Right atrium auricular region (tissue), 2 donors: ENCODE results near the gene TTLL9. TPM values are rescaled to one million over a fixed set of nuclear protein-coding genes. Genes with fewer than 3 reads are reported as not detected.
"Not testable (repeated sequence)": the region's sequence is repeated elsewhere in the genome, so short reads cannot be mapped to it uniquely, and the experiment has no call there.

Experiments used
- DNase-seq: peaks from one replicate; pipeline ENCODE4 v3.0.0-alpha.2; 2019; ENCODE audit warnings: low spot score
- H3K27ac ChIP-seq, 2 donors: fragments of 200-600 bp; sonication (generic); 1 replicate in 1 of 2; 2 replicates in 1 of 2; pipeline ENCODE4 v1.5.1; 2016 to 2019
- H3K27me3 ChIP-seq, 2 donors: fragments of 200-600 bp; sonication (generic); one replicate each; pipeline versions ENCODE4 v1.5.1 to v1.6.0; 2017 to 2019
- H3K36me3 ChIP-seq: fragments of 200-600 bp; sonication (generic); one replicate; pipeline ENCODE4 v1.5.1; 2016
- H3K4me1 ChIP-seq, 2 donors: fragments of 200-600 bp; sonication (generic); one replicate each; pipeline versions ENCODE4 v1.5.1 to v1.6.0; 2017 to 2019
- H3K4me3 ChIP-seq, 2 donors: fragments of 200-600 bp; sonication (generic); 1 replicate in 1 of 2; 2 replicates in 1 of 2; pipeline ENCODE4 v1.5.1; 2017 to 2019; ENCODE audit warnings: mild to moderate bottlenecking in 1 of 2, moderate library complexity in 1 of 2
- H3K9me3 ChIP-seq, 2 donors: fragments of 200-600 bp; sonication (generic); one replicate each; pipeline ENCODE4 v1.5.1; 2019
- total RNA-seq, 2 donors: library from RNA; depleted of rRNA; stranded (reverse); fragments of >200 nt; gene quantifications; one replicate each; pipeline ENCODE4 v1.1.0, GENCODE V29; 2016
- TF ChIP-seq, protein P1 (sequence below), 2 donors: fragments of 200-600 bp; sonication (generic); IDR thresholded peaks; one replicate each; pipeline ENCODE4 v1.5.1; 2019; ENCODE audit warnings: antibody characterized with exemption in 2 of 2

TTLL9 gene
- total RNA-seq, 2 donors from 2014 or later, result not detected

DNA sequence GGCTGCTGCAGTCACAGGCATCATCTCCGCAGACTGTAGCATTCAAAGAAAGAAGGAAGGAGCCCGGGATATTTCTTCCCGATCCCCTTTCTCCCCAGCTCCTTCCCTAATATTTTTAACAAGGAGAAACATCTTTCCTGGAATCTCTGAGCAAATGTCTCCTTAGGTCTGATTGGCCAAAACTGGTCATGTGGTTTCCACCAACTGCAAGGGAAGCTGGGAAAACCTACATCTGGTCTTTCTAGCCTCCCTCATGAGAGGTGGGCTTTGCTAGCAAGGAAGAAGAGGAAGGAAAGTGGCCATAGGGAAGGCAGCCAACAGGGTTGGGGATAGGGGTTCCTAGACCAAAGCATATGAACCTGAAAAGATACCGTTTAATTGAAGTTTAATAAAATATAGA lies 46.3 kb downstream of the TTLL9 start:
- no peak for DNase-seq
- H3K4me3 ChIP-seq, result no peak overlapping the region
- TF ChIP-seq, protein P1, sequence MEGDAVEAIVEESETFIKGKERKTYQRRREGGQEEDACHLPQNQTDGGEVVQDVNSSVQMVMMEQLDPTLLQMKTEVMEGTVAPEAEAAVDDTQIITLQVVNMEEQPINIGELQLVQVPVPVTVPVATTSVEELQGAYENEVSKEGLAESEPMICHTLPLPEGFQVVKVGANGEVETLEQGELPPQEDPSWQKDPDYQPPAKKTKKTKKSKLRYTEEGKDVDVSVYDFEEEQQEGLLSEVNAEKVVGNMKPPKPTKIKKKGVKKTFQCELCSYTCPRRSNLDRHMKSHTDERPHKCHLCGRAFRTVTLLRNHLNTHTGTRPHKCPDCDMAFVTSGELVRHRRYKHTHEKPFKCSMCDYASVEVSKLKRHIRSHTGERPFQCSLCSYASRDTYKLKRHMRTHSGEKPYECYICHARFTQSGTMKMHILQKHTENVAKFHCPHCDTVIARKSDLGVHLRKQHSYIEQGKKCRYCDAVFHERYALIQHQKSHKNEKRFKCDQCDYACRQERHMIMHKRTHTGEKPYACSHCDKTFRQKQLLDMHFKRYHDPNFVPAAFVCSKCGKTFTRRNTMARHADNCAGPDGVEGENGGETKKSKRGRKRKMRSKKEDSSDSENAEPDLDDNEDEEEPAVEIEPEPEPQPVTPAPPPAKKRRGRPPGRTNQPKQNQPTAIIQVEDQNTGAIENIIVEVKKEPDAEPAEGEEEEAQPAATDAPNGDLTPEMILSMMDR (IDR thresholded peaks at IDR 0.05), result no peak

DNA sequence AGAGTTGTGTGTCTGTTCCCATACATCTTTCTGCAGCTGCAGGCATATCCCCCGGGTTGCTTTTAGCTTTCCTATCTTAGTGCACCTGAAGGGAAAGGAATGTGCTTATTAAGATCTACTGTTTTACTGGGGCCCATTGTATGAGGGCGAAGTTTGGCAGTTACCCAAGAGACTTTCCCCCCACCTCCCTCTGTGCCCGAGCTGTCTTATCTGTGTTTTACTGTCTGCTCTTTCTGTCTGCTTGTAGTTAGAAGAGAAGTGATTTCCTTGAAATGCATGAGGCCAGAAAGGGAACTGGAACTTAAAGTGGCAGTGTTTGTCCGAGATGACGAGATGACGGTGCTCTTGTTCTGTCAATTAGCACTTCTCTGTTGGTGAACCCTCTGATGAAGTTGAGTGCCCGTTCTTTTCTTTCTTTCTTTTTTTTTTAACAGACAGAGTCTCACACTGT lies 47.6 kb downstream of the TTLL9 start:
- not testable (repeated sequence) for DNase-seq, H3K4me3 ChIP-seq, H3K36me3 ChIP-seq, H3K9me3 ChIP-seq, H3K4me1 ChIP-seq, H3K27ac ChIP-seq, H3K27me3 ChIP-seq

More for the DNA sequence above, 46.3 kb downstream of the TTLL9 start:
- Histone ChIP-seq H3K9me3 (no peaks in the 10 kb centered on the region), H3K27me3 (no peaks in the 10 kb centered on the region), H3K27ac (no peak overlapping the region), H3K36me3 (no peaks in the 10 kb centered on the region), H3K4me1 (no peaks in the 10 kb centered on the region)

DNA sequence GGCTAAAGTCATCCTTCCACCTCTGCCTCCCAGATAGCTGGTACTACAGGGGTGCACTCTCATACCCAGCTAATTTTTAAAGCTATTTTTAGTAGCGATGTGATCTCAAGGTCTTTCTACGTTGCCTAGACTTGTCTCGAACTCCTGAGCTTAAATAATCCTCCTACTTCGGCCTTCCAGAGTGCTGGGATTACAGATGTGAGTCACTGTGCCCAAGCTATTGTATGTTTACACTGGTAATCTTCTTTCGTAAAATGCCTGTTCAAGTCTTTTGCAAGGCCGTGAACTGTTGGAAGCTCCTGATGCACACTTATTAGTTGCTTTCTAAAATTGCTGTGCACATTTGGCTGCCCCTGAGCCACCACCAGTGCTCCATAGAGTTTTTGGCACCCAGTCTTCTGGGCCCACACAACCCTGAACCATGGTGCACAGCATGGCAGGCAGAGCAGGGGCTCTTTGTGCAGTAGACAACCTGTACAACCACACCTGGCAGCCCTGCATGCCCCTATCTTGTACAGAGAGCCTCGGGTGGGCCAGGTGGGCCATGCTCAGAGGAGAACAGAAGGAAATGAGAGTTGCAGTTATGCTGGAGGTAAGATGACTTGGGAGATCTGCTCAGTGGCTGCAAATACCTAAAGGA lies 48.2 kb downstream of the TTLL9 start:
- TF ChIP-seq, protein P1 (IDR thresholded peaks at IDR 0.05), result no peak
- DNase-seq, result no peak
- Histone ChIP-seq H3K4me3 (no peak overlapping the region), H3K4me1 (no peaks in the 10 kb centered on the region), H3K27me3 (no peaks in the 10 kb centered on the region), H3K27ac (no peak overlapping the region), H3K9me3 (no peaks in the 10 kb centered on the region), H3K36me3 (no peaks in the 10 kb centered on the region)

DNA sequence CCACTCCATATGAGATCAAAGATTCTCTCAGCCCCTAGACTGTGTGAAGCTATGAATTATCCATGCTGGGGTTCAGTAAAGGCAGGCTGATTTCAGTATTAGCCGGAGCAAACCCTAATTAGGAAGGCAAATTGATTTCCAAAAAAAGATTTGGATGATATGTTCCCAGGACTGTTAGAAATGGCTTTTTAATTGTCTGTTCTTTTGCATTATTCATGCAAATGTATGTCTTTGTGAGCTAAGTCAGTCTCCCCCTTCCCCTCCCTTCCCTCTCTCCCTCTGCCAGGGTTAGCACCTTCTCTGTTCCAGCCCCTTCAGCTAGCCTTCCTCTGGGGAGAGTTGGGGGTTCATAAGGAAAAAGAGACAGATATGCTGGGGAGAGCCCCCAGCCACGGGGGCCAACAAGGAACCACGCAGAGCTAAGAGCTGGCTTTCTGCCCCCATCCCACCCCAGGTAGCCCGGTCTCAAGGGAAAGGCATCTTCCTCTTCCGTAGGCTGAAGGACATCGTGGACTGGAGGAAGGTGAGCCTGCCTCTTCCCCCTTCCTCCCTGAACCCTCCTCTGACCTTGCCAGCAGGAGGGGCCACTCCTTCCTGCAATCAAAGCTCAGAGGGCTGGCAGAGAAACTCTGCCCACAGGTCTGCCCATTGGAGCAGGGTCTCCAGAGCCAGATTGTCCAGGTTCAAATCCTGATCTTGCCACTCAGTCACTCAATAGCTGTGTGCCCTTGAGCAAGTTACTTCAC lies 49.1 kb downstream of the TTLL9 start:
- TF ChIP-seq, protein P1 (IDR thresholded peaks at IDR 0.05), result no peak
- no peaks in the 10 kb centered on the region for H3K27me3 ChIP-seq
- no peak for DNase-seq
- no peak overlapping the region for H3K27ac ChIP-seq
- no peaks in the 10 kb centered on the region for H3K4me1 ChIP-seq
- no peaks in the 10 kb centered on the region for H3K9me3 ChIP-seq
- no peak overlapping the region for H3K4me3 ChIP-seq
- no peaks in the 10 kb centered on the region for H3K36me3 ChIP-seq

DNA sequence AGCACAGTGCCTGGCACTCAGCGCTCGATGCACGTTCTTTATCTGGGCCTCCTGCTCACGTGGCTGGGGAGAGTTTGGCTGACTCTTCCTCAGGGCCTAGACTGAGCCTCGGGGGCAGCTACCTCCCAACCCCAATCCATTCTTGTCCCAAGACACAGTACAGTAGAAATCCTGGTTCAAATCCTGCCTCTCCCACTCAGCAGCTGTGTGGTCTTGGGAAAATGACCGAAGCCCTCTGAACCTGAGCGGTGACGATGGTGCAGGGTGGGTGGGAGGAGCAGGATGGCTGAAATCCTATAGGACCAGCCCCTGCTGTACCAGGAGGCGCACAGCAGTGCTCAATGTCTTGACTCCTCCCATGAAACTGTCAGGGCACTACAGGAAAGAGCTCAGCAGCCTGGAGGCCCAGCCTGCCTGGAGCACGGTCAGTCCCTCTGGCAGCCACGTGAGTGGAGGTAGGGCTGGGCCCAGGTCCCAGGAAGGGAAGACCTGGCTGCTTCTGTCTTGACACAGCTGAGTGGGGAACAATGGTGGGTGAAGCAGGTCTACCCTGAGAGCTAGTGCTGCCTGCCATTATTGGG lies 49.9 kb downstream of the TTLL9 start:
- no peak overlapping the region for H3K27ac ChIP-seq
- TF ChIP-seq, protein P1 (IDR thresholded peaks at IDR 0.05), result no peak
- no peaks in the 10 kb centered on the region for H3K36me3 ChIP-seq
- H3K4me3 ChIP-seq, result no peak overlapping the region
- DNase-seq, result no peak
- H3K4me1 ChIP-seq, result no peaks in the 10 kb centered on the region
- H3K9me3 ChIP-seq, result no peaks in the 10 kb centered on the region
- no peaks in the 10 kb centered on the region for H3K27me3 ChIP-seq

DNA sequence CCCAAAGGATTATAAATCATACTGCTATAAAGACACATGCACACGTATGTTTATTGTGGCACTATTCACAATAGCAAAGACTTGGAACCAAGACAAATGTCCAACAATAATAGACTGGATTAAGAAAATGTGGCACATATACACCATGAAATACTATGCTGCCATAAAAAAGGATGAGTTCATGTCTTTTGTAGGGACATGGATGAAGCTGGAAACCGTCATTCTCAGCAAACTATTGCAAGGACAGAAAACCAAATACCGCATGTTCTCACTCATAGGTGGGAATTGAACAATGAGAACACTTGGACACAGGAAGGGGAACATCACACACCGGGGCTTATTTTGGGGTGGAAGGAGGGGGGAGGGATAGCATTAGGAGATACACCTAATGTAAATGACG lies 51.0 kb downstream of the TTLL9 start:
- not testable (repeated sequence) for H3K27me3 ChIP-seq, H3K4me1 ChIP-seq

More for the DNA sequence above, 51.0 kb downstream of the TTLL9 start:
- H3K36me3 ChIP-seq, DNase-seq, H3K27ac ChIP-seq, H3K4me3 ChIP-seq, H3K9me3 ChIP-seq: not testable (repeated sequence)
